Vagina (tissue), 2 donors: Measurements from ENCODE around the gene DST.

Experiments used
- POLR2A ChIP-seq, 2 donors: fragments of 450-650 bp; IDR thresholded peaks; one replicate each; pipeline ENCODE4 v1.6.1; 2017; ENCODE audit warnings: antibody characterized with exemption in 2 of 2, mild to moderate bottlenecking in 2 of 2, moderate library complexity in 2 of 2
- TF ChIP-seq, protein P1 (sequence below), 3 experiments: fragments of 450-650 bp in 2 of 3; fragments of 200-600 bp in 1 of 3; sonication (generic) in 1 of 3; IDR thresholded peaks; one replicate each; pipeline ENCODE4 v1.5.1; 2017 to 2019; ENCODE audit warnings: antibody characterized with exemption in 3 of 3, mild to moderate bottlenecking in 2 of 3, moderate library complexity in 2 of 3

DNA sequence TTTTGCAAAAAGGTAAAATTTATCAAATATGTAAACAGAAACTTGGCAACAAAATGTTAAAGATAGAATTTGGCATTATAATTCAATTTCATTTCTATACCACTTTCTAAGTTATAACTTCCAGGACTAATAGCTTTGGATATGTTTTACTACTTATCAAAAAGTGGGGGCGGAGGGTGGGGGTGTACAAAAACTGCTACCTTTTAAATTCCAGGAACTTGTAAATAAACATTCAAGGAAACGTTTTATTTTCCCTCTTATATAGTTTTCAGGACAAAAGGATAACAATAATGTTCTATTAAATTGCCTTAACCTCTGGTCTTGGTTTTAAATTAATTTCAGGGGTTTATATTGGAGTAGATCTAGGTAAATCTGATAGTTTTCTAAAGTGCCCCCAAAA lies 103.8 kb downstream of the DST start:
- TF ChIP-seq, protein P1, sequence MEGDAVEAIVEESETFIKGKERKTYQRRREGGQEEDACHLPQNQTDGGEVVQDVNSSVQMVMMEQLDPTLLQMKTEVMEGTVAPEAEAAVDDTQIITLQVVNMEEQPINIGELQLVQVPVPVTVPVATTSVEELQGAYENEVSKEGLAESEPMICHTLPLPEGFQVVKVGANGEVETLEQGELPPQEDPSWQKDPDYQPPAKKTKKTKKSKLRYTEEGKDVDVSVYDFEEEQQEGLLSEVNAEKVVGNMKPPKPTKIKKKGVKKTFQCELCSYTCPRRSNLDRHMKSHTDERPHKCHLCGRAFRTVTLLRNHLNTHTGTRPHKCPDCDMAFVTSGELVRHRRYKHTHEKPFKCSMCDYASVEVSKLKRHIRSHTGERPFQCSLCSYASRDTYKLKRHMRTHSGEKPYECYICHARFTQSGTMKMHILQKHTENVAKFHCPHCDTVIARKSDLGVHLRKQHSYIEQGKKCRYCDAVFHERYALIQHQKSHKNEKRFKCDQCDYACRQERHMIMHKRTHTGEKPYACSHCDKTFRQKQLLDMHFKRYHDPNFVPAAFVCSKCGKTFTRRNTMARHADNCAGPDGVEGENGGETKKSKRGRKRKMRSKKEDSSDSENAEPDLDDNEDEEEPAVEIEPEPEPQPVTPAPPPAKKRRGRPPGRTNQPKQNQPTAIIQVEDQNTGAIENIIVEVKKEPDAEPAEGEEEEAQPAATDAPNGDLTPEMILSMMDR (IDR thresholded peaks at IDR 0.05) = no peak
- no peak for TF ChIP-seq POLR2A (IDR thresholded peaks at IDR 0.05)
